Measurements from ENCODE around the gene MYOF.

GRCh38 chr10:93390306-93391090 lies 91.6 kb downstream of the MYOF start:
- TF ChIP-seq, protein P1, sequence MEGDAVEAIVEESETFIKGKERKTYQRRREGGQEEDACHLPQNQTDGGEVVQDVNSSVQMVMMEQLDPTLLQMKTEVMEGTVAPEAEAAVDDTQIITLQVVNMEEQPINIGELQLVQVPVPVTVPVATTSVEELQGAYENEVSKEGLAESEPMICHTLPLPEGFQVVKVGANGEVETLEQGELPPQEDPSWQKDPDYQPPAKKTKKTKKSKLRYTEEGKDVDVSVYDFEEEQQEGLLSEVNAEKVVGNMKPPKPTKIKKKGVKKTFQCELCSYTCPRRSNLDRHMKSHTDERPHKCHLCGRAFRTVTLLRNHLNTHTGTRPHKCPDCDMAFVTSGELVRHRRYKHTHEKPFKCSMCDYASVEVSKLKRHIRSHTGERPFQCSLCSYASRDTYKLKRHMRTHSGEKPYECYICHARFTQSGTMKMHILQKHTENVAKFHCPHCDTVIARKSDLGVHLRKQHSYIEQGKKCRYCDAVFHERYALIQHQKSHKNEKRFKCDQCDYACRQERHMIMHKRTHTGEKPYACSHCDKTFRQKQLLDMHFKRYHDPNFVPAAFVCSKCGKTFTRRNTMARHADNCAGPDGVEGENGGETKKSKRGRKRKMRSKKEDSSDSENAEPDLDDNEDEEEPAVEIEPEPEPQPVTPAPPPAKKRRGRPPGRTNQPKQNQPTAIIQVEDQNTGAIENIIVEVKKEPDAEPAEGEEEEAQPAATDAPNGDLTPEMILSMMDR (IDR thresholded peaks at IDR 0.05): no peak
- no peak for TF ChIP-seq EP300 (IDR thresholded peaks at IDR 0.05)
